Upper lobe of left lung (tissue), 6 donors: ENCODE data around the gene LMLN. TPM values are rescaled to one million over a fixed set of nuclear protein-coding genes. Genes with fewer than 3 reads are reported as not detected.

Experiments used
- ATAC-seq, 2 donors: fragments of 200-7000 bp; cut with Tn5 transposase; one replicate each; pipeline ENCODE4 v1.9.1; 2022; ENCODE audit warnings: mild to moderate bottlenecking in 2 of 2, moderate library complexity in 2 of 2; ENCODE audit not compliant: low FRiP score in 2 of 2
- DNase-seq, 2 donors: peaks; one replicate each; pipeline ENCODE4 v3.0.0-alpha.2; 2019 to 2020
- H3K27ac ChIP-seq, 4 donors: fragments of 200-600 bp; sonication (generic); one replicate each; pipeline ENCODE4 v1.5.1; 2016 to 2019
- H3K27me3 ChIP-seq, 4 donors: fragments of 200-600 bp; sonication (generic); one replicate each; pipeline ENCODE4 v1.5.1; 2017 to 2019
- H3K36me3 ChIP-seq, 4 donors: fragments of 200-600 bp; sonication (generic); one replicate each; pipeline ENCODE4 v1.5.1; 2016 to 2019
- H3K4me1 ChIP-seq, 4 donors: fragments of 200-600 bp; sonication (generic); one replicate each; pipeline ENCODE4 v1.5.1; 2018 to 2019
- H3K4me3 ChIP-seq, 4 donors: fragments of 200-600 bp; sonication (generic); one replicate each; pipeline ENCODE4 v1.5.1; 2017 to 2019; ENCODE audit warnings: mild to moderate bottlenecking in 2 of 4, moderate library complexity in 1 of 4
- H3K9me3 ChIP-seq, 4 donors: fragments of 200-600 bp; sonication (generic); one replicate each; pipeline ENCODE4 v1.5.1; 2018 to 2019
- CTCF ChIP-seq, 6 experiments: fragments of 450-650 bp in 4 of 6; fragments of 200-600 bp in 2 of 6; sonication (generic) in 2 of 6; IDR thresholded peaks; one replicate each; pipeline ENCODE4 v1.5.1; 2016 to 2019; ENCODE audit warnings: antibody characterized with exemption in 6 of 6
- EP300 ChIP-seq, 4 donors: sonication (generic); formaldehyde crosslinking; IDR thresholded peaks; one replicate each; pipeline ENCODE4 v1.5.1; 2017; ENCODE audit warnings: antibody characterized with exemption in 4 of 4, control low read depth in 2 of 4
- POLR2A ChIP-seq, 4 donors: fragments of 450-650 bp; IDR thresholded peaks; one replicate each; pipeline ENCODE4 v1.5.1; 2016 to 2017; ENCODE audit warnings: antibody characterized with exemption in 4 of 4, mild to moderate bottlenecking in 2 of 4
- POLR2AphosphoS5 ChIP-seq, 2 donors: sonication (generic); formaldehyde crosslinking; IDR thresholded peaks; one replicate each; pipeline ENCODE4 v1.5.1; 2017; ENCODE audit warnings: antibody characterized with exemption in 2 of 2
- WGBS, 2 donors: methylation state at CpG; one replicate each; pipeline ENCODE4 v1.1.5; 2017 to 2018; 5-methylcytosine and 5-hydroxymethylcytosine counted together
- total RNA-seq, 6 donors: library from RNA; depleted of rRNA in 4 of 6; stranded (reverse); fragments of >200 nt in 4 of 6; gene quantifications; one replicate each; pipeline versions ENCODE4 v1.1.0 to v1.2.1, GENCODE V29; 2016 to 2021
- donor health status: DM: no; HTN: no; CAD: no; lungs with moderate emphysema.
- donor health status: DM: no; HTN: yes; CAD: no; lungs with severe emphysema.

LMLN gene
- total RNA-seq, 6 donors from 2014 or later = 4.2 to 11.3 (median 9.0) TPM

DNA sequence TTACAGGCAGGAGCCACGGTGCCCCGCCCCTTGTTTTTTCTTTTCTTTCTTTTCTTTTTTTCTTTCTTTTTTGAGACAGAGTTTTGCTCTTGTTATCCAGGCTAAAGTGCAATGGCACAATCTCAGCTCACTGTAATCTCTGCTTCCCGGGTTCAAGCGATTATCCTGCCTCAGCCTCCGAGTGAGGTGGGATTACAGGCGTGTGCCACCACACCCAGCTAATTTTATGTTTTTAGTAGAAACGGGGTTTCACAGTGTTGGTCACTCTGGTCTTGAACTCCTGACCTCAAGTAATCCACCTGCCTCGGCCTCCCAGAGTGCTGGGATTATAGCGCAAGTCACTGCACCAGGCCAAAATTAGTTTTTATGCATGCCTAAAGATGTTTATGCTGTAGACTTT lies 7.6 kb upstream of the LMLN start:
- no peak for DNase-seq
- ATAC-seq = no peak
- Histone ChIP-seq H3K4me1 (peaks cover 38 to 52% (median 41%) of the 10 kb centered on the region in 4 donors), H3K27me3 (no peaks in the 10 kb centered on the region), H3K9me3 (no peaks in the 10 kb centered on the region), H3K36me3 (peaks cover 30 to 62% (median 49%) of the 10 kb centered on the region in 4 donors), H3K4me3 (peak overlapping the region in 1 of 4 donors; percentile 64), H3K27ac (peak overlapping the region in 1 of 4 donors; percentile 3)
- TF ChIP-seq EP300 (IDR thresholded peaks at IDR 0.05) = no peak
- no peak for TF ChIP-seq POLR2A (IDR thresholded peaks at IDR 0.05)
- TF ChIP-seq CTCF (IDR thresholded peaks at IDR 0.05) = no peak
- TF ChIP-seq POLR2AphosphoS5 (IDR thresholded peaks at IDR 0.05) = no peak
- 90% methylated on average over 9 of the region's 9 CpGs for WGBS, 2 donors

- Histone ChIP-seq H3K4me3 (no peak overlapping the region), H3K4me1 (peaks cover 46 to 60% (median 50%) of the 10 kb centered on the region in 4 donors), H3K36me3 (peaks cover 30 to 62% (median 49%) of the 10 kb centered on the region in 4 donors), H3K27ac (no peak overlapping the region), H3K9me3 (no peaks in the 10 kb centered on the region), H3K27me3 (no peaks in the 10 kb centered on the region)
- TF ChIP-seq EP300 (IDR thresholded peaks at IDR 0.05) = no peak
- TF ChIP-seq POLR2A (IDR thresholded peaks at IDR 0.05) = no peak
- TF ChIP-seq CTCF (IDR thresholded peaks at IDR 0.05) = no peak
- TF ChIP-seq POLR2AphosphoS5 (IDR thresholded peaks at IDR 0.05) = no peak
- DNase-seq (no peak), ATAC-seq (no peak)
- 74 to 75% methylated on average over 6 of the region's 6 CpGs for WGBS, 2 donors
Observed at GRCh38 chr3:197953325-197953724, 6.7 kb upstream of the LMLN start.

GRCh38 chr3:197953881-197954280 lies 6.1 kb upstream of the LMLN start:
- WGBS, 2 donors = 75 to 81% methylated on average over 7 of the region's 7 CpGs
- no peak for DNase-seq
- no peak overlapping the region for H3K27ac ChIP-seq

DNA sequence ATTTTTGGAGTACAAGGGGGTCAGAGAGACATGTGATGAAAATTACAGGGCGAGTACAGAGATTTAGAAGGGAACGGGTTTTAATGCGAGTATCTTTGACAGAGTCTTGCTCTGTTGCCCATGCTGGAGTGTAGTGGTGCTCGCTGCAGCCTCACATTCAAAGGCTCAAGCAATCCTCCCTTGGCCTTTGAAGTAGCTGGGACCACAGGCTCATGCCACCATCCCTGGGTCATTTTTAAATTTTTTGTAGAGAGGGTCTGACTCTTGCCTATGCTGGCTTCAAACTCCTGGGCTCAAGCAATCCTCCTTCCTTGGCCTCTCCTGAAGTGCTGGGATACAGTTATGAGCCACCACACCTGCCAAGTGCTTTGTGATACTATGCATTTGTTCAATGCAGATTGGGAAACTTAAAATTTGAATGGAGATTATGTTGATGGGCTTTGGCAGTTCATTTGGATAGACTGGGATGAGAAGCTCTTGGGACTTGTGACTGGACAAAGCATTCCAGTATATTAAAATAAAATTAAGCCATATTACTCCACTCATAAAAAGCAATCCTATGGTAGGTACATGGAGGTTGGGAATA lies 4.0 kb upstream of the LMLN start:
- Histone ChIP-seq H3K27ac (no peak overlapping the region), H3K4me1 (peaks cover 55 to 69% (median 61%) of the 10 kb centered on the region in 4 donors), H3K9me3 (no peaks in the 10 kb centered on the region), H3K4me3 (no peak overlapping the region), H3K36me3 (peaks cover 30 to 62% (median 49%) of the 10 kb centered on the region in 4 donors), H3K27me3 (no peaks in the 10 kb centered on the region)
- no peak for DNase-seq
- WGBS, 2 donors = 89 to 95% methylated on average over 4 of the region's 4 CpGs
- no peak for ATAC-seq
- no peak for TF ChIP-seq EP300 (IDR thresholded peaks at IDR 0.05)
- TF ChIP-seq POLR2AphosphoS5 (IDR thresholded peaks at IDR 0.05) = no peak
- TF ChIP-seq POLR2A (IDR thresholded peaks at IDR 0.05) = no peak
- TF ChIP-seq CTCF (IDR thresholded peaks at IDR 0.05) = no peak

More at GRCh38 chr3:197953881-197954280, 6.1 kb upstream of the LMLN start:
- no peak overlapping the region for H3K4me3 ChIP-seq
- peaks cover 30 to 62% (median 49%) of the 10 kb centered on the region in 4 donors for H3K36me3 ChIP-seq
- H3K27me3 ChIP-seq = no peaks in the 10 kb centered on the region
- TF ChIP-seq CTCF (IDR thresholded peaks at IDR 0.05) = no peak
- no peak for TF ChIP-seq EP300 (IDR thresholded peaks at IDR 0.05)
- TF ChIP-seq POLR2A (IDR thresholded peaks at IDR 0.05) = no peak
- TF ChIP-seq POLR2AphosphoS5 (IDR thresholded peaks at IDR 0.05) = no peak
- peaks cover 50 to 66% (median 56%) of the 10 kb centered on the region in 4 donors for H3K4me1 ChIP-seq
- no peak for ATAC-seq
- H3K9me3 ChIP-seq = no peaks in the 10 kb centered on the region

DNA sequence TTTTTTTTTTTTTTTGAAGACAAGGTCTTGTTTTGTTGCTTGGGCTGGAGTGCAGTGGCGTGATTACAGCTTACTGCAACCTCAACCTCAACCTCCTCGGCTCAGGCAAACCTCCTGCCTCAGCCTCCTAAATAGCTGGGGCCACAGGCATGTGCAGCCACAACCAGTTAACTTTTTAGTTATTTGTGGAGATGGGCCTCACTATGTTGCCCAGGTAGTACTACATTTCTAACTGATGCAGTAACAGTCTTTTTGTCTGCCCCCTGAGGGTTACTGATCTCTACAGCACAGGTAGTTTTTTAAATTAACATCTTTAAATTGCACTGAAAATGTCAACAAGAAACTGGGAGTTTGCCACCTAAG lies 3.4 kb upstream of the LMLN start:
- H3K36me3 ChIP-seq = peaks cover 30 to 56% (median 46%) of the 10 kb centered on the region in 4 donors
- WGBS, 2 donors = 91 to 100% methylated on average over 2 of the region's 2 CpGs
- H3K4me3 ChIP-seq = no peak overlapping the region
- DNase-seq = no peak
- no peak for TF ChIP-seq EP300 (IDR thresholded peaks at IDR 0.05)
- no peak for TF ChIP-seq POLR2A (IDR thresholded peaks at IDR 0.05)
- TF ChIP-seq CTCF (IDR thresholded peaks at IDR 0.05) = no peak
- TF ChIP-seq POLR2AphosphoS5 (IDR thresholded peaks at IDR 0.05) = no peak
- H3K27me3 ChIP-seq = no peaks in the 10 kb centered on the region
- no peaks in the 10 kb centered on the region for H3K9me3 ChIP-seq
- ATAC-seq = no peak
- peaks cover 55 to 69% (median 58%) of the 10 kb centered on the region in 4 donors for H3K4me1 ChIP-seq
- peak overlapping the region; percentile 77 to 86 (median 80) for H3K27ac ChIP-seq
